Subcutaneous adipose tissue (tissue), 4 donors: ENCODE data around the gene TNFAIP2. TPM values are rescaled to one million over a fixed set of nuclear protein-coding genes. Genes with fewer than 3 reads are reported as not detected.

Source experiments
- total RNA-seq, 4 donors: library from RNA; depleted of rRNA; stranded (reverse); fragments of >200 nt; gene quantifications; one replicate each; pipeline ENCODE4 v1.1.0, GENCODE V29; 2016
- TF ChIP-seq, protein P1 (sequence below): fragments of 450-650 bp; IDR thresholded peaks from one replicate; pipeline ENCODE4 v1.5.1; 2016; ENCODE audit warnings: low read depth, mild to moderate bottlenecking, control low read depth, antibody characterized with exemption, moderate library complexity

Gene TNFAIP2
- total RNA-seq, 4 donors from 2014 or later = 54.7 to 145 (median 65.4) TPM

DNA sequence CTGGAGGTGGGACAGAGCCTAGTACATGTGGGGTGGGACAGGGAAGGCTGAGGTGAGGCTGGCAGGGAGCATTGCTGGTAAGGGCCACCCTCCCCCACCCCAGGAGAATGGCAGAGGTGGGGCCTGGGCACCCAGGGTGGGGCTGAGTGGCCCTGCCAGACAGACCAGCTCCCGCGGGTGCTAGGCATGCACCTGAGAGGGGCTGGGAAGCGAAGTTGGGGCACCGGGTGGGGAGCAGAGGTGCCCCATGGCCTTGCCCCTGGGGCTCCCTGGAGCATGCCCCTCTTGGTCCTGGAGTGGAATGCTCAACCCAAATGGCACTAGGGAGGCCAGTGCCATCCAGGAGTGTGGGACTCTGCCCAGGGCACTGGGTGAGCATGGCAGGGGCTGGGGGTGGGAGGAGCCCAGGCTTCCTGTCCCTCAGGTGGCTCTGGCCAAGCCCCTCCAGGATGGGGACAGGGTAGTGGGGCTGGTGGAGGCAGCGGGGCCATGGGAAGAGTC, 1.3 kb downstream of the TNFAIP2 start:
- TF ChIP-seq, protein P1, sequence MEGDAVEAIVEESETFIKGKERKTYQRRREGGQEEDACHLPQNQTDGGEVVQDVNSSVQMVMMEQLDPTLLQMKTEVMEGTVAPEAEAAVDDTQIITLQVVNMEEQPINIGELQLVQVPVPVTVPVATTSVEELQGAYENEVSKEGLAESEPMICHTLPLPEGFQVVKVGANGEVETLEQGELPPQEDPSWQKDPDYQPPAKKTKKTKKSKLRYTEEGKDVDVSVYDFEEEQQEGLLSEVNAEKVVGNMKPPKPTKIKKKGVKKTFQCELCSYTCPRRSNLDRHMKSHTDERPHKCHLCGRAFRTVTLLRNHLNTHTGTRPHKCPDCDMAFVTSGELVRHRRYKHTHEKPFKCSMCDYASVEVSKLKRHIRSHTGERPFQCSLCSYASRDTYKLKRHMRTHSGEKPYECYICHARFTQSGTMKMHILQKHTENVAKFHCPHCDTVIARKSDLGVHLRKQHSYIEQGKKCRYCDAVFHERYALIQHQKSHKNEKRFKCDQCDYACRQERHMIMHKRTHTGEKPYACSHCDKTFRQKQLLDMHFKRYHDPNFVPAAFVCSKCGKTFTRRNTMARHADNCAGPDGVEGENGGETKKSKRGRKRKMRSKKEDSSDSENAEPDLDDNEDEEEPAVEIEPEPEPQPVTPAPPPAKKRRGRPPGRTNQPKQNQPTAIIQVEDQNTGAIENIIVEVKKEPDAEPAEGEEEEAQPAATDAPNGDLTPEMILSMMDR = no peak

GRCh38 chr14:103125098-103126070, 2.1 kb downstream of the TNFAIP2 start:
- TF ChIP-seq, protein P1 = no peak

DNA sequence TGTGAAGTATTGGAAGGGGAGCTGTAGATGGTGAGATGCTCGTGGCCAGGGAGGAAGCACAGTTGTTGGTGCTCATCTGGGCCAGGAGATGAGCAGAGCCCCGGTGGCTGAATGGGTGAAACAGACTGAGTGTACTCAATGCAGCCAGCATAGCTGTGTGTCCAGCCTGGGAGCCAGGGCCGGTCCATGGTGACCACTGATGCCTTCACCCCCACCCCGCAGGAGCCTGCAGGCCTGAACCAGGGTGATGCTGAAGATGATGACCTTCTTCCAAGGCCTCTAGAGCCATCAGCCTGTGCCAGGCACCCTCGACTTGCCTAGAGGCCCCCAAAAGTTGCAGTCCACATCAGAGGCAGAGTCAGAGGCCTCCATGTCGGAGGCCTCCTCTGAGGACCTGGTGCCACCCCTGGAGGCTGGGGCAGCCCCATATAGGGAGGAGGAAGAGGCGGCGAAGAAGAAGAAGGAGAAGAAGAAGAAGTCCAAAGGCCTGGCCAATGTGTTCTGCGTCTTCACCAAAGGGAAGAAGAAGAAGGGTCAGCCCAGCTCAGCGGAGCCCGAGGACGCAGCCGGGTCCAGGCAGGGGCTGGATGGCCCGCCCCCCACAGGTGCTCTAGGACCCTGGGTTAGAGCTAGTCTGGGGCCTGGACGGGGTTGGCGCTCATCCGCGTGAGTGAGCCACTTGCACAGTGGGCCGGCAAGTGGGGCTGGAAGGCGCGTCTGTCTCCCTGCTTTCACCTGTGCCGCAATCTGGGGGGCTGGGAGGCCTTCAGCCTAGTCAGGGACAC, 3.0 kb downstream of the TNFAIP2 start:
- TF ChIP-seq, protein P1 = no peak

DNA sequence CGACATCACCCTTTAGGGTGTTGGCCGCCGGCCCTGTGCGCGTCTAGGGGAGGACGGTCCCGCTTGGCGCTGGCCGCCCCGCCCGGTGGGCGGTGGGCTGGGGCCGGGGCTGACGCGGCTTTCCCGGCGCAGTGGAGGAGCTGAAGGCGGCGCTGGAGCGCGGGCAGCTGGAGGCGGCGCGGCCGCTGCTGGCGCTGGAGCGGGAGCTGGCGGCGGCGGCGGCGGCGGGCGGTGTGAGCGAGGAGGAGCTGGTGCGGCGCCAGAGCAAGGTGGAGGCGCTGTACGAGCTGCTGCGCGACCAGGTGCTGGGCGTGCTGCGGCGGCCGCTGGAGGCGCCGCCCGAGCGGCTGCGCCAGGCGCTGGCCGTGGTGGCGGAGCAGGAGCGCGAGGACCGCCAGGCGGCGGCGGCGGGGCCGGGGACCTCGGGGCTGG, 3.6 kb downstream of the TNFAIP2 start:
- TF ChIP-seq, protein P1 = no peak

DNA sequence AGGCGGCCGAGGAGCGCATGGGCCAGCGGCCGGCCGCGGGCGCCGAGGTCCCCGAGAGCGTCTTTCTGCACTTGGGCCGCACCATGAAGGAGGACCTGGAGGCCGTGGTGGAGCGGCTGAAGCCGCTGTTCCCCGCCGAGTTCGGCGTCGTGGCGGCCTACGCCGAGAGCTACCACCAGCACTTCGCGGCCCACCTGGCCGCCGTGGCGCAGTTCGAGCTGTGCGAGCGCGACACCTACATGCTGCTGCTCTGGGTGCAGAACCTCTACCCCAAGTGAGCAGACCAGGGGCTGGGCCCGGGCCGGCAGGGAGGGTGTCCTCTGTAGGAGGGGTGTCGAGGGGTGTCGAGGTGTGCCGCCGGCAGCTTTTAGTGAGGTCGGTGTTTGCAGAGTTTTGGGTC, 4.1 kb downstream of the TNFAIP2 start:
- TF ChIP-seq, protein P1 = no peak

DNA sequence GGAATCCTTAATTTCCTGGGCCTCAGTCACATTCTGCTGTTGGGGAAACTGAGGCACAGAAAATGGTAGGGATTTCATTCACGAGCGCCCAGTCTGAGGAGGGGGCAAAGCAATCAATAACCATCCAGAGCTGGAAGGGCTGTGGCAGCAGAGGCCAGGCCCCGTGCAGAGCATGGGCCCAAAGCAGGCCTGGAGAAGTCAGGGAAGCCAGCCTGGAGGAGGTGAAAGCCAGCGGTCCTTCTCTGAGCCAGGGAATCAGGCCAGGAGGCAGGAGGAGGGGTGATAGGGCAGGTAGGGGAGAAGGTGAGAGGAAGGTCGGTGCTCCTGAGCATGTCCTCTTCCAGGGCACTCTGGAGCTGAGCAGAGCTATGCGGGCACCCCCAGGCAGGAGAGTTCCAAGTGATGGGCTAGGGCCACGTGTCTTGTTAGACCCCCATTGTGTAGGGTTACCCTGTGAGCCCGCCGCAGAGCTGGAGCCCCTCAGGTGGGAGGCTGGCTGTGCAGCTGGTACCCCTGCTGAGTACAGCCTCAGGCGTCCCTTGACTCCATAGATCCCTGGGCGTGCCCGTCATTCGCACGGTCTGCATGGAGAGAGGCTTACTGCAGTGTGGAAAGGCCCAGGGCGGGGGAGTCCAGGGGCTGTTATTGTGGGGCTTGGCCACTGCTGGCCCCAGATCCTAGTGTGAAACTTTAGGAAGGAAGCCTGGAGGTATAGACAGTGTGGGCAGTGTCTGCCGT, 4.8 kb downstream of the TNFAIP2 start:
- TF ChIP-seq, protein P1 = no peak
